IMR-90 (cell line): Measurements from ENCODE around the gene TAGAP. TPM values are rescaled to one million over a fixed set of nuclear protein-coding genes. Genes with fewer than 3 reads are reported as not detected.

Source experiments
- ATAC-seq: fragments of 200-7000 bp; cut with Tn5 transposase; 2 replicates; pipeline ENCODE4 v1.9.1; 2020; ENCODE audit warnings: low read depth, mild to moderate bottlenecking, moderate library complexity
- BruUV-seq: library from RNA; stranded (reverse); fragments of 400-500 nt; replicated peaks from 2 replicates; lab custom pipeline; 2021; lab: Mats Ljungman, UMichigan
- CTCF ChIA-PET: fragments of 300-600 bp; formaldehyde crosslinking; extraction: SDS; loops from one replicate; lab custom pipeline; 2021; ENCODE audit warnings: antibody characterized with exemption; lab: Yijun Ruan, JAX
- POLR2A ChIA-PET: fragments of 300-600 bp; sonication (Branson Sonifier 250); formaldehyde crosslinking; loops from one replicate; lab custom pipeline; 2022; ENCODE audit warnings: antibody characterized with exemption; ENCODE audit not compliant: unreplicated experiment; lab: Charles Lee
- DNase-seq: peaks from one replicate; pipeline ENCODE4 v3.0.0; 2013
- H2AFZ ChIP-seq: replicated peaks from 2 replicates; pipeline ENCODE3; 2013; ENCODE audit warnings: low read length, mild to moderate bottlenecking; ENCODE audit not compliant: poor library complexity
- H2AK5ac ChIP-seq: 2 replicates; pipeline ENCODE4 v1.6.1; 2013; ENCODE audit warnings: low read depth, low read length, inconsistent platforms
- H2AK9ac ChIP-seq: replicated peaks from 2 replicates; pipeline ENCODE3; 2013; ENCODE audit warnings: mild to moderate bottlenecking, low read depth, low read length, moderate library complexity; ENCODE audit not compliant: poor library complexity
- H2BK120ac ChIP-seq: 2 replicates; pipeline ENCODE4 v1.6.1; 2013; ENCODE audit warnings: low read depth, low read length, inconsistent platforms
- H2BK15ac ChIP-seq: 3 replicates; pipeline ENCODE4 v1.6.1; 2013; ENCODE audit warnings: low read depth, low read length, inconsistent platforms
- H2BK20ac ChIP-seq: 2 replicates; pipeline ENCODE4 v1.6.1; 2013; ENCODE audit warnings: low read depth, mild to moderate bottlenecking, inconsistent platforms, low read length, moderate library complexity
- H2BK5ac ChIP-seq: 2 replicates; pipeline ENCODE4 v1.6.1; 2013; ENCODE audit warnings: mild to moderate bottlenecking, low read depth, low read length, inconsistent platforms; ENCODE audit not compliant: poor library complexity, severe bottlenecking
- H3K14ac ChIP-seq: replicated peaks from 2 replicates; pipeline ENCODE4 v1.6.1; 2013; ENCODE audit warnings: low read depth, low read length, inconsistent platforms
- H3K18ac ChIP-seq: 2 replicates; pipeline ENCODE4 v1.6.1; 2013; ENCODE audit warnings: low read depth, low read length, control low read depth
- H3K23ac ChIP-seq: 2 replicates; pipeline ENCODE4 v1.6.1; 2013; ENCODE audit warnings: low read depth, low read length, inconsistent platforms
- H3K27ac ChIP-seq: 2 replicates; pipeline ENCODE4 v1.5.1; 2013; ENCODE audit warnings: mild to moderate bottlenecking, control low read depth, low read length; ENCODE audit not compliant: insufficient read depth
- H3K27me3 ChIP-seq: 2 replicates; pipeline ENCODE4 v1.6.1; 2013; ENCODE audit warnings: low read length; ENCODE audit not compliant: control insufficient read depth, insufficient read depth
- H3K36me3 ChIP-seq: 2 replicates; pipeline ENCODE4 v1.6.1; 2013; ENCODE audit warnings: low read length, mixed read lengths; ENCODE audit not compliant: control insufficient read depth, insufficient read depth
- H3K4ac ChIP-seq: 2 replicates; pipeline ENCODE4 v1.6.1; 2013; ENCODE audit warnings: low read depth, low read length, inconsistent platforms
- H3K4me1 ChIP-seq: 2 replicates; pipeline ENCODE4 v1.6.1; 2013; ENCODE audit warnings: low read length, mixed read lengths; ENCODE audit not compliant: control insufficient read depth, insufficient read depth
- H3K4me2 ChIP-seq: 2 replicates; pipeline ENCODE4 v1.6.1; 2013; ENCODE audit warnings: low read depth, mild to moderate bottlenecking, control low read depth, low read length, moderate library complexity
- H3K4me3 ChIP-seq: 2 replicates; pipeline ENCODE4 v1.5.1; 2013; ENCODE audit warnings: low read depth, mild to moderate bottlenecking, control low read depth, low read length, moderate library complexity; ENCODE audit not compliant: insufficient read depth
- H3K56ac ChIP-seq: 2 replicates; pipeline ENCODE4 v1.6.1; 2013; ENCODE audit warnings: low read length, inconsistent platforms; ENCODE audit not compliant: insufficient read depth; ENCODE audit errors: extremely low read depth
- H3K79me1 ChIP-seq, 2 experiments: 2 replicates each; pipeline ENCODE4 v1.6.1; 2013; ENCODE audit warnings: low read length in 2 of 2, inconsistent platforms in 1 of 2, low read depth in 1 of 2
- H3K9ac ChIP-seq: 2 replicates; pipeline ENCODE4 v1.6.1; 2013; ENCODE audit warnings: low read depth, low read length, control low read depth
- H3K9me1 ChIP-seq: 2 replicates; pipeline ENCODE4 v1.6.1; 2013; ENCODE audit warnings: low read length, inconsistent platforms; ENCODE audit not compliant: insufficient read depth
- H3K9me3 ChIP-seq: 2 replicates; pipeline ENCODE4 v1.6.1; 2013; ENCODE audit warnings: low read length; ENCODE audit not compliant: control insufficient read depth, insufficient read depth
- H4K20me1 ChIP-seq: 2 replicates; pipeline ENCODE4 v1.6.1; 2013; ENCODE audit warnings: low read length, inconsistent platforms; ENCODE audit not compliant: insufficient read depth
- H4K5ac ChIP-seq: 2 replicates; pipeline ENCODE4 v1.6.1; 2013; ENCODE audit warnings: mild to moderate bottlenecking, low read depth, low read length, control low read depth
- H4K8ac ChIP-seq, 2 experiments: 2 replicates each; pipeline ENCODE4 v1.6.1; 2013; ENCODE audit warnings: low read depth in 2 of 2, low read length in 2 of 2, control low read depth in 1 of 2, inconsistent platforms in 1 of 2
- H4K91ac ChIP-seq: 2 replicates; pipeline ENCODE4 v1.6.1; 2013; ENCODE audit warnings: low read depth, low read length, inconsistent platforms; ENCODE audit not compliant: insufficient read depth
- ELK1 ChIP-seq: fragments of 150-350 bp; IDR thresholded peaks from 2 replicates; pipeline ENCODE4 v1.6.1; 2016; ENCODE audit warnings: low read depth, mild to moderate bottlenecking, low read length, moderate library complexity, borderline replicate concordance
- FOS ChIP-seq: fragments of 150-350 bp; IDR thresholded peaks from 2 replicates; pipeline ENCODE4 v1.6.1; 2016; ENCODE audit warnings: low read depth, low read length
- MAFK ChIP-seq: IDR thresholded peaks from 2 replicates; pipeline ENCODE4 v1.6.1; 2012; ENCODE audit warnings: low read depth, low read length, improper control_type of control experiment
- NFE2L2 ChIP-seq: fragments of 150-350 bp; IDR thresholded peaks from 2 replicates; pipeline ENCODE4 v1.6.1; 2016; ENCODE audit warnings: low read depth, mild to moderate bottlenecking, low read length
- POLR2A ChIP-seq: IDR thresholded peaks from 2 replicates; pipeline ENCODE4 v1.6.1; 2012; ENCODE audit warnings: mild to moderate bottlenecking, low read depth, low read length
- SMC3 ChIP-seq: fragments of 150-350 bp; IDR thresholded peaks from 2 replicates; pipeline ENCODE4 v1.6.1; 2016; ENCODE audit warnings: low read depth, mild to moderate bottlenecking, antibody characterized with exemption, low read length, moderate library complexity
- USF2 ChIP-seq: fragments of 150-350 bp; IDR thresholded peaks from 2 replicates; pipeline ENCODE4 v1.6.1; 2017; ENCODE audit warnings: mild to moderate bottlenecking, antibody characterized with exemption, low read length, low read depth
- WGBS, 2 experiments: methylation state at CpG; one replicate each; pipeline versions ENCODE4 v1.1.5 to v1.1.7; 2013; ENCODE audit warnings: missing lambda C conversion rate in 2 of 2; ENCODE audit not compliant: insufficient read length in 1 of 2; ENCODE audit errors: extremely low coverage in 2 of 2; 5-methylcytosine and 5-hydroxymethylcytosine counted together
- dilution Hi-C: fragments of 300-500 bp; cut with HindIII; formaldehyde crosslinking; loops from one replicate; pipeline ENCODE4 v1.14.3; 2018; ENCODE audit warnings: low sequenced_read_pairs; ENCODE audit not compliant: unreplicated experiment
- in situ Hi-C: fragments of 300-500 bp; cut with MboI; formaldehyde crosslinking; loops from 3 replicates; pipeline ENCODE4 v1.14.3; 2019; ENCODE audit warnings: low sequenced_read_pairs, inconsistent platforms, mixed read lengths
- intact Hi-C: fragments of 100-400 bp; cut with micrococcal nuclease; formaldehyde crosslinking; loops from 2 replicates; pipeline ENCODE4 v1.10.0; 2022
- polyA plus RNA-seq, 3 experiments: library from polyadenylated mRNA; depleted of rRNA; stranded (reverse); fragments of >200 nt; gene quantifications; 2 replicates each; pipeline ENCODE4 v1.2.3, GENCODE V29; 2012; ENCODE audit warnings: low replicate concordance in 1 of 3
- total RNA-seq: library from RNA; depleted of rRNA; stranded (reverse); fragments of >200 nt; gene quantifications from 2 replicates; pipeline ENCODE4 v1.2.3, GENCODE V29; 2012

TAGAP gene
- total and polyA plus RNA-seq, 2 of the 4 experiments (the other 2 are of a cell fraction), result not detected

- Histone ChIP-seq H3K27me3 (peaks cover 25% of the 10 kb centered on the region), H4K91ac (no peak overlapping the region), H2BK120ac (no peak overlapping the region), H3K9me3 (no peaks in the 10 kb centered on the region), H2BK15ac (no peak overlapping the region), H3K14ac (no peak overlapping the region), H2AK5ac (no peak overlapping the region), H3K79me1 (no peaks in the 10 kb centered on the region), H3K36me3 (no peaks in the 10 kb centered on the region), H3K4me3 (no peak overlapping the region), H3K4ac (no peak overlapping the region), H3K18ac (no peak overlapping the region), H3K56ac (no peak overlapping the region), H3K9me1 (no peaks in the 10 kb centered on the region; the same call in 1 of the 2 replicates), H4K20me1 (no peaks in the 10 kb centered on the region), H4K8ac (peak overlapping the region in 1 of 2 experiments; percentile 73; a peak in 1 of 4 replicates), H3K4me1 (no peaks in the 10 kb centered on the region), H3K9ac (no peak overlapping the region), H4K5ac (no peak overlapping the region), H3K23ac (no peak overlapping the region), H2AFZ (peak overlapping the region; percentile 69), H2BK5ac (no peak overlapping the region), H3K27ac (no peak overlapping the region), H2BK20ac (no peak overlapping the region), H3K4me2 (no peak overlapping the region), H2AK9ac (no peak overlapping the region)
- ChIA-PET CTCF (no interaction called here), POLR2A (no interaction called here)
- dilution Hi-C loops (no loop called here), in situ Hi-C loops (no loop called here), intact Hi-C loops (no loop called here)
- 17% methylated on average over 2 of the region's 3 CpGs; no CpG with 5 or more reads in 1 of the 2 experiments for WGBS, 2 experiments
- DNase-seq, result peak; percentile 46
- BruUV-seq, result no TSS peak
- no peak for ATAC-seq
- TF ChIP-seq USF2, result peak; percentile 93
- TF ChIP-seq FOS, result no peak
- TF ChIP-seq ELK1, result no peak
- TF ChIP-seq NFE2L2, result no peak
- TF ChIP-seq SMC3, result no peak
- TF ChIP-seq MAFK, result no peak
- TF ChIP-seq POLR2A, result no peak
These were observed 29.4 kb upstream of the TAGAP start for GRCh38 chr6:159074120-159074684.
